BLaER1 (cell line): ENCODE measurements around the gene RPL29.
"Not testable (repeated sequence)": the region's sequence is repeated elsewhere in the genome, so short reads cannot be mapped to it uniquely, and the experiment has no call there.

Experiments
- H3K27ac ChIP-seq: shearing (Covaris generic); formaldehyde crosslinking; 2 replicates; pipeline ENCODE4 v1.8.1; 2022
- H3K27me3 ChIP-seq: shearing (Covaris generic); formaldehyde crosslinking; 2 replicates; pipeline ENCODE4 v1.8.1; 2022
- H3K36me3 ChIP-seq: shearing (Covaris generic); formaldehyde crosslinking; 2 replicates; pipeline ENCODE4 v1.8.1; 2022
- H3K4me1 ChIP-seq: shearing (Covaris generic); formaldehyde crosslinking; 2 replicates; pipeline ENCODE4 v1.8.1; 2022
- H3K4me2 ChIP-seq: shearing (Covaris generic); formaldehyde crosslinking; 2 replicates; pipeline ENCODE4 v1.8.1; 2022
- H3K4me3 ChIP-seq: shearing (Covaris generic); formaldehyde crosslinking; 2 replicates; pipeline ENCODE4 v1.8.1; 2022
- H3K9ac ChIP-seq: shearing (Covaris generic); formaldehyde crosslinking; 2 replicates; pipeline ENCODE4 v1.8.1; 2022
- H3K9me3 ChIP-seq: shearing (Covaris generic); formaldehyde crosslinking; 2 replicates; pipeline ENCODE4 v1.8.1; 2022
- H4K20me1 ChIP-seq: shearing (Covaris generic); formaldehyde crosslinking; 2 replicates; pipeline ENCODE4 v1.8.1; 2022
- Cebpa-rat ChIP-seq: shearing (Covaris generic); IDR thresholded peaks from 2 replicates; pipeline ENCODE4 v1.8.1; 2022

RPL29 gene

DNA sequence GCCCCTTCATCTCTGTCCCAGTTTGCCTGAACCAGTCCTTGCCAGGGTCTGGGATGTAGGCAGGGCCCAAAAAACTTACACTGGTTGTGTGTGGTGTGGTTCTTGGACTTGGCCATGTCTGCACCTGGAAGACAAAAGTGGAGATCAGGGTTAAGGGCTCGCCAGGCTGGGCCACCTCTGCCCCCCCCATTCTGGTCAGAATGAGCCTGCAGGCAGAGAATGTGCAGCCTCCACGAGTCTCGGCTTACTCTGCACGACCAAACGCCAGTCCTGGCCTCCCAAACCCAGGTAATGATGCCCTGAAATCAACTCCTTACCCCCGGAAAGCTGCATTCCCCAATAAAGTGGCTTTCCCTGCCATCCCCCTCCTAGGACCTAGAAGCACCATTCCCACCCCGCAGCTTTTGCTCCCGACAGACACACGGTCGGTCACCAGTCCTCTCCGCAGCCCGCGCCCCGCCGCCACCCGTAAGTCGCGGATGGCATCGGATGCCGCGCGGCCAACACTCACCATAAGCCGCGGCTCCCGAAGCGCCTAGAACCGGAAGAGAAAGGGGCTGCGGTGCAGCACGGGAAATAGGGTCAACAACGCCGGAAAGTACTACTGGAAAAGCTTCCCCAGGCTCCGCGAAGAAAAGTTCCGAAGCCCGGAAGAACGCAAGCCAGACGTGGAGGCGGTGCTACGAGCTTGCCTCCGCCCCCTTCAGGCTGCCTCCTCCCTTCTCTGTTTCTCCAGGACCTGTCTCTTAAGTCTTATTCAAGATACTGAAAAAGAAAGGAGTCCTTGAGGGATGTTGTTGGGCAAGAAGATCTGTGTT, at the start of gene RPL29:
RPL29 (minus strand) TSS at position 550 of the 818 bp plus-strand sequence; CDS start at position 116, 434 bp downstream.
- peak within 1 kb of the TSS; percentile 97 for H3K4me2 ChIP-seq
- H3K4me3 ChIP-seq, result peak within 1 kb of the TSS; percentile 83
- peak within 1 kb of the TSS; percentile 97 for H3K27ac ChIP-seq
- no peak for TF ChIP-seq Cebpa-rat
- peaks cover 44% of the 10 kb centered on the region for H4K20me1 ChIP-seq
- H3K4me1 ChIP-seq, result peaks cover 52% of the 10 kb centered on the region
- peak within 1 kb of the TSS; percentile 98 for H3K9ac ChIP-seq
- H3K36me3 ChIP-seq, result peaks cover 42% of the 10 kb centered on the region
- no peaks in the 10 kb centered on the region for H3K27me3 ChIP-seq
- no peaks in the 10 kb centered on the region for H3K9me3 ChIP-seq

DNA sequence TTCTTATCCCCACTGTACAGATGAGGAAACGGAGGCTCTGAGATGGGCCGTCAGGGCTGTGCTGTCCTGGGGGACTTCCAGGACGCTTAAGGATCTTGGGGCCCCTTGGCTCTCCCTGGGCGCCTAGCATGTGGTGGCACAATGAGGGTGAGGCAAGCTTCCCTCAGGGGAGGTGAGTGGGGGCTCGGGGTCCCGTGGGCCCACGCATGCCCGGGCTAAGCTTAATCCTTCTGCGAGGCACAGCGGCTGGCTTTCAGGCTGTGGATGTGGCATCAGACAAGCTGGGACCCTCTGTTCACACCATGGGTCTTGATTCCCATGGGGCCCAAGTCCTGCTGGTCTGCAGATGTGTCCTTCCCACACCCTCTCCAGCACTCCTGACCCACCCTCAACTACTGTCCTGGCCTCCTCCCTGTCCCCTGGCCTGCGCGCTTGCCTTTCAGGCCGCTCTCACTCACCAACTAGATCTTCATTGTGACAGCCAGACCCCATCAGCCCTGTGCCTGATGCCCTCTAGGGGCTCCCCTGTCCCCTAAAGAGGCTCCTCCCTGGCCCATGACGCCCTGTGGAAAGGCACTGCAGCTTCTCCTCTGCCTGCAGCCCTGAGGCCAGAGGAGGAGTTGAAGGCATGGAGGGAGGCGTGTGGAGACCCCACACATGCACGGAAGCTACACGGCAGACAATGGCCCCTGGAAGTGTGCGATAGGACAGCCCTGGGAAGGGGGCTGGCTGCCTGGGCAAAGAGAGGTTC, 49.3 kb upstream of the RPL29 start:
- H3K27ac ChIP-seq, result peak overlapping the region; percentile 60
- H3K9me3 ChIP-seq, result no peaks in the 10 kb centered on the region

DNA sequence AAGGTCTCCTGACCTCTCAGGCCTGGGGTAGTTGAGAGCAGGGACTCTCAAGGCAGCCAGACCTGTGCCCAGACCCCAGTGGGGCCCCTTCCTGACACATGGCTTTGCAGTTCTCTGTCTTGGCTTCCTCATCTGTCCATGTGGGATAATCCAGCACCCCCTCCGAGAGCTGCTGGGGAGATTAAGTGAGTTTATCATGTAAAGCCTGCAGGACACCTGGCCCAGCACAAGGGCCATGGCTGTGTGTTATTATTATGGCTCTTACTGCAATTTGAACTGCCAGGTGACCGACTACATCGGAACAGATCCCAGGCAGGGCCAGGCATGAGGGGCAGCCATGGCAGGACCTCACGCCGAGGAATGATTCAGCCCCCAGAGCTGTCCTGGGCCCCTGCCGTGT, 48.1 kb upstream of the RPL29 start:
- peaks cover 13% of the 10 kb centered on the region for H3K36me3 ChIP-seq

More for the DNA sequence above, 49.3 kb upstream of the RPL29 start:
- Histone ChIP-seq H3K27me3 (no peaks in the 10 kb centered on the region), H3K4me3 (no peak overlapping the region), H4K20me1 (peaks cover 21% of the 10 kb centered on the region), H3K9ac (no peak overlapping the region), H3K4me2 (peak overlapping the region; percentile 49), H3K4me1 (peaks cover 76% of the 10 kb centered on the region), H3K36me3 (peaks cover 26% of the 10 kb centered on the region)
- no peak for TF ChIP-seq Cebpa-rat

DNA sequence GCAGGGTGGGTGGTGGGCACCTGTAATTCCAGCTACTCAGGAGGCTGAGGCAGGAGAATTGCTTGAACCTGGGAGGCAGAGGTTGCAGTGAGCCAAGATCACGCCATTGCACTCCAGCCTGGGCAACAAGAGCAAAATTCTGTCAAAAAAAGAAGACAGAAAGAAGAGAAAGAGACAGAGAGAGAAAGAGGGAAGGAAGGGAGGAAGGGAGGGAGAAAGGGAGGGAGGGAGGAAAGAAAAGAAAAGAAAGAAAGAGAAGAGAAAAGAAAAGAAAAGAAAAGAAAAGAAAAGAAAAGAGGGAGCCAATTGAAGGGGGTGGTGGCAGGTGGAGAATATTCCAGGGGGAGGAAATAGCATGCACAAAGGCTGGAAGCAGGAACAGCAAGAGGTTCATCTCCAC, 47.3 kb upstream of the RPL29 start:
- not testable (repeated sequence) for H3K36me3 ChIP-seq, H3K9me3 ChIP-seq, H3K27ac ChIP-seq, H4K20me1 ChIP-seq, H3K9ac ChIP-seq, H3K4me3 ChIP-seq, H3K4me2 ChIP-seq, H3K27me3 ChIP-seq
- peaks cover 64% of the 10 kb centered on the region for H3K4me1 ChIP-seq

More for the DNA sequence above, 48.1 kb upstream of the RPL29 start:
- Histone ChIP-seq H3K9ac (no peak overlapping the region), H4K20me1 (peaks cover 8% of the 10 kb centered on the region; the same call in 1 of the 2 replicates), H3K27ac (no peak overlapping the region), H3K9me3 (no peaks in the 10 kb centered on the region), H3K4me3 (no peak overlapping the region), H3K4me2 (no peak overlapping the region), H3K4me1 (peaks cover 66% of the 10 kb centered on the region), H3K27me3 (no peaks in the 10 kb centered on the region)
- no peak for TF ChIP-seq Cebpa-rat

DNA sequence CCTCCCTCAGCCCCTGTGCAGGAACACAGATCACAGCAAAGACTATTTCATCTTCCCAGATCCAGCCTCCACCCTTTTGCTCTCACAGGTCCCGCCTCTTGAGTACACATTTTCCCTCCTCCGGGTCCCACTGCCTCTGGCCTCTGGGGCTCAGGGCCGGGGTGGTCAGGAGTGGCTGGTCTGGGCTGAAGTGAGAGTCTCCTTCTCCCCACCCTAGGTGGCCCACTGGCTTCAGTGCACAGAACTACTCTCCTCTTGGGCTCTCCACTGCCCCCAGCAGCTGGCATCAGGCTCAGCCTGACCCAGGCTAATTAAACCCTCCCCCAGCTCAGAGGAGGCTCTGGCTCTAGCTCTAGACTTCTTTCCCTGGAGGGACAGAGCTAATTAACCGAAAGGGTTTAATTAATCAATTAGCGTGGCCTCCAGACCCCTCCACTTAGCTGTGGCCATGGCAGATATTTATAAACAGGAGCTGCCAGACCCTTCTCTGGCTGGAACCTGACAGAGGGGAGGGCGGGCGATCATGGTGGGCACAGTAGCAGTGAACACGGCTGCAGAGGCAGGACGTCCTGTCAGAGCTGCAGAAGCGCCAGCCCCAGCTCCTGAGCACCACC, 45.5 kb upstream of the RPL29 start:
- Histone ChIP-seq H3K9ac (no peak overlapping the region), H3K4me1 (peaks cover 63% of the 10 kb centered on the region), H3K36me3 (no peaks in the 10 kb centered on the region), H3K27me3 (no peaks in the 10 kb centered on the region), H3K4me3 (no peak overlapping the region), H3K9me3 (no peaks in the 10 kb centered on the region), H4K20me1 (no peaks in the 10 kb centered on the region), H3K4me2 (peak overlapping the region; percentile 25; the same call in 1 of the 2 replicates), H3K27ac (peak overlapping the region; percentile 31; the same call in 1 of the 2 replicates)
- TF ChIP-seq Cebpa-rat, result no peak

DNA sequence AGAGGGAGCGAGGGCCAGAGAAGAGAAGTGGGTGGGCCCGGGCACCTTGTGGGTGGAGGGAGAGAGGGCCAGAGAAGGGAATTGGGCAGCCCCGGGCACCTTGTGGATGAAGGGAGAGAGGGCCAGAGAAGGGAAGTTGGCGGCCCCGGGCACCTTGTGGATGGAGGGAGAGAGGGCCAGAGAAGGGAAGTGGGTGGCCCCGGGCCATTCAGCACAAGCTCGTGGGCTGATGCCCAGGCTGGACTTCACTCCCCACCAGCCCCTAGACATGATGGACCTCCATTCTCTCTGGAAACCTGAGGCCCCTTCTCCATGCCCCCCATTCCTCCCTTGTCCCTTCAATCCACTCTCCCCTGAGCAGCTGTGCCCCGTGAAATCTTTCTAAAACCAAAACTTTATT, 44.9 kb upstream of the RPL29 start:
- no peak for TF ChIP-seq Cebpa-rat
- Histone ChIP-seq H4K20me1 (no peaks in the 10 kb centered on the region), H3K4me2 (no peak overlapping the region), H3K4me1 (peaks cover 63% of the 10 kb centered on the region), H3K27ac (0 out of 2 replicates have a peak overlapping the region, but pooled peaks have one; percentile 26), H3K9ac (no peak overlapping the region), H3K9me3 (no peaks in the 10 kb centered on the region), H3K36me3 (no peaks in the 10 kb centered on the region), H3K4me3 (no peak overlapping the region), H3K27me3 (no peaks in the 10 kb centered on the region)

DNA sequence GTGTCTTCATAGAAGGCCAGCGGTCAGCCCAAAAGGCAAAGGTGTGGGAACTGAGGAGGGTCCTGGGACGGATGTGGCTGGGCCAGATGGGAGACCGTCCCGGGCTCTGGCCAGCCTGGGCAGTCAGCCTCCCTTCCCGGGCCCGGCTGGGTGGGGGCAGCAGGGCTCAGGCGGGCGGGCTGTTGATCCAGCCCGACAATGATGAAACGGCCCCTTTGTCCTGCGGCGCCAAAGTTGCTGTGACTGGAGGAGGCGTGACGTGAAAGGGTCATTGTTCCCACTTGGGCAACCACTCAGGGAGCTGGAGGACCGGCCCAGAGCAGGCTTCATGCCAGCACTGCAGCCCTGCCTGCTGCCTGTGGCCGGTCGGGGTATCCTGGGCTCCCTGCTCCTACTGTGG, 44.2 kb upstream of the RPL29 start:
- Histone ChIP-seq H3K9ac (no peak overlapping the region), H3K4me3 (no peak overlapping the region), H4K20me1 (no peaks in the 10 kb centered on the region), H3K27me3 (no peaks in the 10 kb centered on the region), H3K4me1 (peaks cover 60% of the 10 kb centered on the region), H3K9me3 (no peaks in the 10 kb centered on the region), H3K36me3 (no peaks in the 10 kb centered on the region), H3K4me2 (no peak overlapping the region), H3K27ac (0 out of 2 replicates have a peak overlapping the region, but pooled peaks have one; percentile 16)
- no peak for TF ChIP-seq Cebpa-rat

DNA sequence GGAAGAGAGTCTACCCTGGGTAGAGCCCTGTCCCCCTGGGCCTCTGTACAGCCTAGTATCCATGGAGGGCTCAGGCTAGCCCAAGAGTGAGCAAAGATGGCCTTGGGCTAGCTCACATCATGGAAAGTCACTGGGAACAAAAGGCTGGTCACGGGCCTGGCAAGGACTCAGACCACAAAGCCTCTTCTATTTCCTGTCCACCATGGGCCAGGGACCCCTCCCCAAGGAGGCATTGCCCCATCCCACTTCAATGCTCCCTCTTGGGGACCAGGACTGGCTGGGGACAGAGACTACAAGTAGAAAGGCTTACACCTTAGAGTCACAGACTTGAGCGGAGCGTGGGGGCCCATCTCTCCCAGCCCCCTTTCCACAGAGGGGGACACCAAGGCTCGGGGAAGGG, 43.7 kb upstream of the RPL29 start:
- H3K36me3 ChIP-seq, result no peaks in the 10 kb centered on the region
- peak overlapping the region; percentile 16; the same call in 1 of the 2 replicates for H3K27ac ChIP-seq
- no peaks in the 10 kb centered on the region for H3K9me3 ChIP-seq
- no peaks in the 10 kb centered on the region for H4K20me1 ChIP-seq
- no peak overlapping the region for H3K9ac ChIP-seq
- no peak for TF ChIP-seq Cebpa-rat
- no peaks in the 10 kb centered on the region for H3K27me3 ChIP-seq
- no peak overlapping the region for H3K4me2 ChIP-seq
- H3K4me3 ChIP-seq, result no peak overlapping the region
- peaks cover 55% of the 10 kb centered on the region for H3K4me1 ChIP-seq

DNA sequence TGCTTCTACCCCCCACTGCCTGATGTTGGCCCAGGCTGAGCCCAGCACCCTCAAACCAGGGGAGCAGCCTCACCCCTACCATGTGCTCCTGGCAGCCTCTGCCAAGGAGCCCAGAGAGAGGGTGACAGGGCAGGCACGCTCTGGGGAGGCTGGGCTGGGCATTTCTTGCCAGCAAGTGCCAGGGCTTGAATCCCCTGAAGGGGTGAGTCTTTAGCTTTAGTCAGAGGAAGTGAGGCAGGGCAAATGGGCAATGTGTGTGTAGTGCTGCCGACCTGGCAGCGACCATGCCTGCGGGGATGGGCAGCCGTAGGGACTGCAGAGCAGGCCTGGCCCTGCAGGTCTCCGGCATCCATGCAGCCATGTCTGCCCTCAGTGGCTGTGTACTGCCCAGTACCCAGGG, 42.5 kb upstream of the RPL29 start:
- no peak for TF ChIP-seq Cebpa-rat

More for the DNA sequence above, 42.5 kb upstream of the RPL29 start:
- no peaks in the 10 kb centered on the region for H3K27me3 ChIP-seq
- H3K4me2 ChIP-seq, result no peak overlapping the region
- no peaks in the 10 kb centered on the region for H3K9me3 ChIP-seq
- no peaks in the 10 kb centered on the region for H4K20me1 ChIP-seq
- H3K4me3 ChIP-seq, result no peak overlapping the region
- peak overlapping the region; percentile 64 for H3K27ac ChIP-seq
- H3K36me3 ChIP-seq, result no peaks in the 10 kb centered on the region
- H3K9ac ChIP-seq, result 0 out of 2 replicates have a peak overlapping the region, but pooled peaks have one; percentile 22
- H3K4me1 ChIP-seq, result peaks cover 46% of the 10 kb centered on the region
